Inflammatory macrophage (primary cell): ENCODE data around the gene ATXN7L1.

Source experiments
- DNase-seq, 2 donors: peaks; one replicate each; pipeline ENCODE4 v3.0.0-alpha.2; 2020 to 2022

ATXN7L1 gene

GRCh38 chr7:105662998-105663397 is 213.4 kb downstream of the ATXN7L1 start:
- no peak for DNase-seq

GRCh38 chr7:105661625-105662024 is 214.8 kb downstream of the ATXN7L1 start:
- no peak for DNase-seq

GRCh38 chr7:105656922-105657521 is 219.4 kb downstream of the ATXN7L1 start:
- DNase-seq = peak; percentile 56

- no peak for DNase-seq
Measured at GRCh38 chr7:105655500-105656380, 220.7 kb downstream of the ATXN7L1 start.

GRCh38 chr7:105655067-105655466 is 221.3 kb downstream of the ATXN7L1 start:
- DNase-seq = no peak

GRCh38 chr7:105654095-105654686 is 222.2 kb downstream of the ATXN7L1 start:
- DNase-seq = no peak

- no peak for DNase-seq
Measured at GRCh38 chr7:105653441-105654005, 222.9 kb downstream of the ATXN7L1 start.

- peak; percentile 55 to 69 for DNase-seq
Measured at GRCh38 chr7:105652359-105652993, 223.9 kb downstream of the ATXN7L1 start.

GRCh38 chr7:105651798-105652197 is 224.6 kb downstream of the ATXN7L1 start:
- DNase-seq = no peak

GRCh38 chr7:105650382-105650970 is 225.9 kb downstream of the ATXN7L1 start:
- no peak for DNase-seq

GRCh38 chr7:105649727-105650381 is 226.5 kb downstream of the ATXN7L1 start:
- no peak for DNase-seq

- no peak for DNase-seq
Measured at GRCh38 chr7:105648561-105649401, 227.6 kb downstream of the ATXN7L1 start.

GRCh38 chr7:105647591-105647990 is 228.8 kb downstream of the ATXN7L1 start:
- DNase-seq = no peak

- DNase-seq = no peak
Measured at GRCh38 chr7:105644937-105645336, 231.5 kb downstream of the ATXN7L1 start.

GRCh38 chr7:105643851-105644250 is 232.5 kb downstream of the ATXN7L1 start:
- no peak for DNase-seq

GRCh38 chr7:105643384-105643783 is 233.0 kb downstream of the ATXN7L1 start:
- DNase-seq = no peak

- no peak for DNase-seq
Measured at GRCh38 chr7:105642264-105642663, 234.1 kb downstream of the ATXN7L1 start.

GRCh38 chr7:105640956-105641810 is 235.2 kb downstream of the ATXN7L1 start:
- no peak for DNase-seq

GRCh38 chr7:105639667-105640493 is 236.5 kb downstream of the ATXN7L1 start:
- no peak for DNase-seq
